Fibroblast of pulmonary artery (primary cell): ENCODE measurements around the gene CYS1.

Experiments used
- DNase-seq: peaks from one replicate; pipeline ENCODE4 v3.0.0-alpha.2; 2010; ENCODE audit warnings: low read depth
- H3K4me3 ChIP-seq: replicated peaks from 2 replicates; pipeline ENCODE4 v1.5.1; 2011; ENCODE audit warnings: low read depth, mild to moderate bottlenecking, control low read depth, low read length, moderate library complexity
- TF ChIP-seq, protein P1 (sequence below): IDR thresholded peaks from 2 replicates; pipeline ENCODE4 v1.5.1; 2011; ENCODE audit warnings: mild to moderate bottlenecking, control low read depth, low read length, inconsistent platforms; ENCODE audit errors: missing control alignments

CYS1 gene

DNA sequence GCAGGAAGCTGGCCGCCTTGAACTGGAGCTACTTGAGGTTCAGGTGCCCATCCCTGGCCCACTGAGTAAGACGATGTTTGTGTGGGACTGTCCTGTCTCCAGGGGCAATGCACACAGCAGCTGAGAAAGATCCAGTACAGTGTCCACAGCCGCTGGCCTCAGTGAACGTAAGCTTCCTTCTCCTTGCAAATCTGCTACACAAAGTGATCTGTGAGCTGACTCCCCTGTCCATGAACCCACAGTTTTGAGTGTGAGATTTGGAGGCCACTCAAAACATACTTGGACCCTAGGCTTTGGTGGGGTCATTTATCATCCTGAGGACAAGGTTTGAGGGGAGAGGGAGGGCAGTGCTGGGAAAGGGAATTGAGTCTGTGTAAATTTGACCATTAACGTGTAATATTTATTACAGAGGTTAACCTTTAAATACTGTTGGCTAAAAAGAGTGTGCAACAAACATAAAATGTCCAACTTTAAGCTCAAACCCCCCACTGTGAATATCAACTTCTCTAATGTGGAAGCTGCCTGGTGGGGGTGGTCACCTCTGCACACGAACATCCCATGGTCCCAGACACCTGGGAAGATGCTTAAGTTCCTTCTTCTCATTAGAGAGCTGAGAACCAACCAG is 4.9 kb upstream of the CYS1 start:
- DNase-seq: no peak
- H3K4me3 ChIP-seq: no peak overlapping the region
- TF ChIP-seq, protein P1, sequence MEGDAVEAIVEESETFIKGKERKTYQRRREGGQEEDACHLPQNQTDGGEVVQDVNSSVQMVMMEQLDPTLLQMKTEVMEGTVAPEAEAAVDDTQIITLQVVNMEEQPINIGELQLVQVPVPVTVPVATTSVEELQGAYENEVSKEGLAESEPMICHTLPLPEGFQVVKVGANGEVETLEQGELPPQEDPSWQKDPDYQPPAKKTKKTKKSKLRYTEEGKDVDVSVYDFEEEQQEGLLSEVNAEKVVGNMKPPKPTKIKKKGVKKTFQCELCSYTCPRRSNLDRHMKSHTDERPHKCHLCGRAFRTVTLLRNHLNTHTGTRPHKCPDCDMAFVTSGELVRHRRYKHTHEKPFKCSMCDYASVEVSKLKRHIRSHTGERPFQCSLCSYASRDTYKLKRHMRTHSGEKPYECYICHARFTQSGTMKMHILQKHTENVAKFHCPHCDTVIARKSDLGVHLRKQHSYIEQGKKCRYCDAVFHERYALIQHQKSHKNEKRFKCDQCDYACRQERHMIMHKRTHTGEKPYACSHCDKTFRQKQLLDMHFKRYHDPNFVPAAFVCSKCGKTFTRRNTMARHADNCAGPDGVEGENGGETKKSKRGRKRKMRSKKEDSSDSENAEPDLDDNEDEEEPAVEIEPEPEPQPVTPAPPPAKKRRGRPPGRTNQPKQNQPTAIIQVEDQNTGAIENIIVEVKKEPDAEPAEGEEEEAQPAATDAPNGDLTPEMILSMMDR: no peak

DNA sequence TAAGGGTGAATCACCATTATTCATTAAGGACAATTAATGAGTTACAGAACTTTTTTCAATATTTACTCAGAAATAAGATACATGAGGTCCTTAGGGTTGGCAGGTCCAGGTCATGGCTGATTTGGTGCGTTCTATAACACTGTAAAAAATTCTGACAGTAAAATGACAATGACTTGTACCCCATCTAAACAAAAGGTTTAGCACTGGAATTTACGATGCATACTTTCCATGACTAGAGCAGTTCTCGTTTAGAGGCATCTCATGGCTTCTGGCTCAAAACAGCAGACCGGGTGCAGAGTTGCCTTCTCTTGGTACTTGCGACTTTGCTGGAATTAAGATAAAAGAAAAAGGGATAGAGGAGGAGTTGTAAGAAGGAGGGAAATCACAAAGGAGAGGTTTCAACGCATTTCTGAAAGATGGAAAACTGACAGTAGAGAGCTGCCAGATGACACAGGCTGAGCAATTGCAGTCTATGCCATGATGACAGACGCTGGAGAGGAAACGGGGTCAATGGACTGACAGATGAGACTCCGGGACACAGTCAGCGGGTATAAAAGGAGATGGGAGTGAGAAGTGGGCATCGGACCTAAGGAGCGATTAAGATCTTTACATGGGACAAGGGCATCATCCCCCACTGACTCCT is 4.1 kb upstream of the CYS1 start:
- DNase-seq: no peak
- no peak overlapping the region for H3K4me3 ChIP-seq
- TF ChIP-seq, protein P1: no peak

DNA sequence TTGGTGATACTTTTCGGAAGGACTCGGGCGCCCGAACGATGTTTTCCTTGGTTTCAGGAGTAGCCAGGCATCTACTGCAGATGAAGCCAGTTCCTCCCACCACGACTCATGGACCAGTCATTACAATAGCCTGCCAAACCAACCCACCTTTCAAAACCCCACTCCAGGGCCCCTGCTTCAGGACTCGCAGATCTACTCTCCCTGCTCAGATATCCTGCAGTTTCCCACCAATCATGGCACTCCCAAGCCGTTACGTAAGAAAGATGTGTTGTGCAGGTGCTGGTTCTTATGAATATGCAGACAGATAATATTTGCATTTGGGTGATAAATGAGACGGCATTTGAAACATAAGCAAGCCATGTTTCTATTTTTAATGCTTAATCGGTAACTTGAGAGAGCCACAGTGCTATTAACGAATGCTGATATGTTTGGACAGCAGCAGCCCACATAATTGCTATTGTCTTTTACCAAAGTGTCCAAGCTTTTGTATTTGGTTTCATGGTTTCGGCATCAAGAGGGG is 3.5 kb upstream of the CYS1 start:
- TF ChIP-seq, protein P1: no peak
- H3K4me3 ChIP-seq: no peak overlapping the region
- no peak for DNase-seq

DNA sequence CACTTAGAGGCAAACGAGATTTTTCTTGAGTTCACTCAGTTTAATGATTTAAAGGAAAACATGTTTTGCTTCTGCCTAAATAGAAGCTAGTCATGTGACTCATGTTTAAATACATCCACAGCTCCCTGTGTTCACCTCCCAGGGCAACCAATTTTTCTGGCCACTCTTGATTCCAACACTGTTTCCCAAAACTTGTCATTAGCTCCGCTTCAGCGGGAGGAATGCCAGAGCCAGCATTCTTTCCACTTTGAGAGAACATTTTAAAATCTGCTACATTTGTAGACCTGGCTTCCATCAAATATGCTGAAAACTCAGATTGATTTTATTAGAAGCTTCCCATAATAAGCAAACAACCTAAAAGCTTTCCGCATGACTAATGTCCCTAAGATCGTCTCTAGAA is 2.8 kb upstream of the CYS1 start:
- DNase-seq: no peak
- H3K4me3 ChIP-seq: no peak overlapping the region
- TF ChIP-seq, protein P1: no peak

DNA sequence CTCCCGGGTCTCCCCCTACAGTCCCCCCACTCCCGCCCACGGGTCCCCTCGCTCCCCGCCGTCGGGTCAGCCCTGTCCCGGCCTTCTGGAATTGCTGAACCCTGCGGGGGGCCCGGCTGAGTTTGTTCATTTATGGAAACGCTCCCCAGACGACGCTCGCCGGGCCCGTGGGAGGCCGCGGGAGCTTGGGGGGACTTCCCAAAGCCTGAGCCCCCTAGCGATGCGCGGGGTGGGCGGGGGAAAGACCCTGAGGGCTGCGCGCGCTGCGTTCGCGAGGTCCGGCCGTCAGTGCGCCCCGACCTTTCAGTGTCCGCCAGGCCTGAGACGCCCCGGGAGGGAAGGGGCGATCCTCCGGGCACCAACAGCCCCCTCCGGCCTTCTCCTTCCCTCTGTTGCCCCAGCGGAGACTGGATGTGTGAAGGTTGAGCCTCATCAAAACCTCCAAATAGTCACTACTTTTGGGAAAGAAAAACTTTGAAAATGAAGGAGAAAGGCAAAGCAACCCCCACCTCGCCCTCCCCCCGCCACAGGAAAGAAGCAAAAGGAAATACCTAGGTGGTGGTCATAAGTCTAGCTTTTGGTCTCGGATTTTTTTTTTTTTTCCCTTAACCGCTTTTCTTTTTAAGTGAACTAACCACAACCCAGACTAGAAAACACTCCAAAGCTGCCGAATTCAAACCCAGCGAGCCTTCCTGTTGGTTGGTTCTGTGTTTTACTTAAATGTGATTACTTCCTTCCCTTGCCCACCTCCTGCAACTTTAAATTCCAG is 509 bp upstream of the CYS1 start:
- TF ChIP-seq, protein P1: no peak
- no peak for DNase-seq
- H3K4me3 ChIP-seq: no peak overlapping the region

DNA sequence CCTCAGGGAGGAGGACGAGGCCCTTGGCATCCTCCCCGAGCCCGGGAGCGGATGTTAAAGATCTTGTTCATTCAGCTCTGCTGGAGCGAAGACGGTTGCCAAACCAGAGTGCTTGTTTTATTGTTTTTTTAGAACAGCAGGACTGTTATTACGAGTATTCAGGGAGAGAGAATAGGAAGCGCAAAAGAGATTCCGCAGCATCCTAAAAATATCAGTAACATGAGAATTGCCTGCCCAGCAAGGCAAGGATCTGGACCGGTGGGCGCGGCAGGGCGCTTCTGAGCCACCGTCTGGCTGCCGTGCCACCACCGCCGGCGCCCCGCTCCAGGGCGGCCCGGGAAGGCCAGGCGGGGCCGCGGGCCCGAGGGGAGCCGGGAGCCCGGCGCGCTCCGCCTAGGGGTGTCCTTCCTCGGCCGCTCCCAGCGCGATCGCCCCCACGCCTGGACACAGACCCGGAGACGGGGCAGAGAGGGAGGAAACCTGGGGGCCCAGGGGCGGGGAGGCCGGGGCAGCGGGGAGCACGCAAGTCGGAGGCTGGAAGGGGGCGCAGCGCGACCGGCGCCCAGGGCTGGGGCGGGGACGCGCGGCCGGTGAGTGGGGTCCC is 843 bp downstream of the CYS1 start:
- TF ChIP-seq, protein P1: no peak
- DNase-seq: peak; percentile 67
- H3K4me3 ChIP-seq: peak overlapping the region; percentile 36
